ENCODE data around the gene PAN2. TPM values are rescaled to one million over a fixed set of nuclear protein-coding genes. Genes with fewer than 3 reads are reported as not detected.
"Not testable (repeated sequence)": the region's sequence is repeated elsewhere in the genome, so short reads cannot be mapped to it uniquely, and the experiment has no call there.

PAN2 gene
- total RNA-seq, 1 donor from 2014 or later = 101 TPM

DNA sequence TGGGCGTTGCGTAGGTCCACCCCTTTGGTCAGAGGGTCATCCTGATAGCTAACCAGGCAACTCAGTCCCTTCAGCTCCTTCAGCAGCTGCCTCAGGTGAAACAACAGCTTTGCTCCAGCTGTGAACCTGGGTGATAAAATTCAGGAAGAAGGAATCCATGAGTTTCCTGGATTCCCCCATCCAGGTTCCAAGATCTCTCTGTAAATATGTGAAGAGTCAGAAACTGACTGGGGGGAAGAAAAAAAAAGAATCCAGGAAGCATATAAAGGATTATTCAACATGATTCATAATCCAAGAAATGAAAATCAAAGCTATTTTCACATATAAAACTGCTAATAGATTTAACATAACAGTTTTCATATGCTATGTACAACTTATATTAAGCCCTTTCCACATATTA is 17.5 kb upstream of the PAN2 start:
- Mint-ChIP-seq H3K27ac (ENCODE audit: unreplicated experiment) (no peak overlapping the region), H3K9me3 (ENCODE audit: unreplicated experiment) (no peaks in the 10 kb centered on the region), H3K27me3 (ENCODE audit: unreplicated experiment) (no peaks in the 10 kb centered on the region), H3K36me3 (ENCODE audit: unreplicated experiment) (no peaks in the 10 kb centered on the region), H3K4me3 (ENCODE audit: unreplicated experiment) (no peak overlapping the region), H3K4me1 (ENCODE audit: low read depth, unreplicated experiment) (no peaks in the 10 kb centered on the region)
- no peak for DNase-seq
- TF ChIP-seq, protein P1, sequence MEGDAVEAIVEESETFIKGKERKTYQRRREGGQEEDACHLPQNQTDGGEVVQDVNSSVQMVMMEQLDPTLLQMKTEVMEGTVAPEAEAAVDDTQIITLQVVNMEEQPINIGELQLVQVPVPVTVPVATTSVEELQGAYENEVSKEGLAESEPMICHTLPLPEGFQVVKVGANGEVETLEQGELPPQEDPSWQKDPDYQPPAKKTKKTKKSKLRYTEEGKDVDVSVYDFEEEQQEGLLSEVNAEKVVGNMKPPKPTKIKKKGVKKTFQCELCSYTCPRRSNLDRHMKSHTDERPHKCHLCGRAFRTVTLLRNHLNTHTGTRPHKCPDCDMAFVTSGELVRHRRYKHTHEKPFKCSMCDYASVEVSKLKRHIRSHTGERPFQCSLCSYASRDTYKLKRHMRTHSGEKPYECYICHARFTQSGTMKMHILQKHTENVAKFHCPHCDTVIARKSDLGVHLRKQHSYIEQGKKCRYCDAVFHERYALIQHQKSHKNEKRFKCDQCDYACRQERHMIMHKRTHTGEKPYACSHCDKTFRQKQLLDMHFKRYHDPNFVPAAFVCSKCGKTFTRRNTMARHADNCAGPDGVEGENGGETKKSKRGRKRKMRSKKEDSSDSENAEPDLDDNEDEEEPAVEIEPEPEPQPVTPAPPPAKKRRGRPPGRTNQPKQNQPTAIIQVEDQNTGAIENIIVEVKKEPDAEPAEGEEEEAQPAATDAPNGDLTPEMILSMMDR (IDR thresholded peaks at IDR 0.05; ENCODE audit: partially characterized antibody, unreplicated experiment) = no peak

DNA sequence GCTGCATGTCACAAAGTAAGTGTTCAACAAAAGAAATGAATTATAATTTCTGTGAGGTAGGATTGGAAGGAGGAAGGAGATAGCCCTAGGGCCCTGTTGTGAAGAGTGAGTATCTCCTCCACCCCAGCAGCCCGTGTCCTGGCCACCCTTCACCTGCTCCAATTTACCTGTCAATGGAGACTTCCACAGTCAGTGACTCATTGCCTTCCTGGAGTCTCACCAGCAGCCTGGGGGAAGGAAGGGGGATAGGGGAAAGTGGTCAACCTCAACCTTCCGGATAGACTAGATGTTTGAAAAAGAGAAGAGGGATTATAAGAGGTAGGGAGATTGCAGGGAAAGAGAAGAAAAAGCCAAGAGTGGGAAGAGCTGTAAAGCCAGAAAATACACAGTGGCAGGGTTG is 16.9 kb upstream of the PAN2 start:
- no peaks in the 10 kb centered on the region for H3K9me3 Mint-ChIP-seq (ENCODE audit: unreplicated experiment)
- no peak overlapping the region for H3K27ac Mint-ChIP-seq (ENCODE audit: unreplicated experiment)
- DNase-seq = no peak
- TF ChIP-seq, protein P1 (IDR thresholded peaks at IDR 0.05; ENCODE audit: partially characterized antibody, unreplicated experiment) = no peak
- H3K36me3 Mint-ChIP-seq (ENCODE audit: unreplicated experiment) = no peaks in the 10 kb centered on the region
- H3K4me3 Mint-ChIP-seq (ENCODE audit: unreplicated experiment) = no peak overlapping the region
- H3K4me1 Mint-ChIP-seq (ENCODE audit: low read depth, unreplicated experiment) = no peaks in the 10 kb centered on the region
- H3K27me3 Mint-ChIP-seq (ENCODE audit: unreplicated experiment) = no peaks in the 10 kb centered on the region

DNA sequence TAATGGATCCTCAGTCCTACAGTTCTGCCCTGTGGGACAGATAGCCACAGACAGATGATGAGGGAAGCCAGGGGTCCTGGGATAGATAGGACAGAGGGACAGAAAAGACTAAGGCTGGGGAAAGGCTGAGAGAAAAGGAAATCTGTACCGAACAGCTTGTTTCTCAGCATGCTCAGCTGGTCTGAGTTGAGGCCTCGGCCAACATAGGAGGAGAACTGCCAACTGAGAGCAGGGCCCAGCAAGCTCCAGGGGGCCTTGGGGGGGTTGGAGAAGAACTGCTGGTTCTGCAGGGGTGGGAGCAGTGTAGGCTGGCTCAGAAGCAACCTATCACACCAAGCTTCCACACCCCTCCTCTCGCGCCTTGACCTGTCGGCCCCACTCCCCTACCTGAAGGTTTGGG is 15.0 kb upstream of the PAN2 start:
- TF ChIP-seq, protein P1 (IDR thresholded peaks at IDR 0.05; ENCODE audit: partially characterized antibody, unreplicated experiment) = no peak
- Mint-ChIP-seq H3K4me3 (ENCODE audit: unreplicated experiment) (no peak overlapping the region), H3K9me3 (ENCODE audit: unreplicated experiment) (no peaks in the 10 kb centered on the region), H3K4me1 (ENCODE audit: low read depth, unreplicated experiment) (no peaks in the 10 kb centered on the region), H3K36me3 (ENCODE audit: unreplicated experiment) (no peaks in the 10 kb centered on the region), H3K27ac (ENCODE audit: unreplicated experiment) (no peak overlapping the region), H3K27me3 (ENCODE audit: unreplicated experiment) (no peaks in the 10 kb centered on the region)
- DNase-seq = no peak

DNA sequence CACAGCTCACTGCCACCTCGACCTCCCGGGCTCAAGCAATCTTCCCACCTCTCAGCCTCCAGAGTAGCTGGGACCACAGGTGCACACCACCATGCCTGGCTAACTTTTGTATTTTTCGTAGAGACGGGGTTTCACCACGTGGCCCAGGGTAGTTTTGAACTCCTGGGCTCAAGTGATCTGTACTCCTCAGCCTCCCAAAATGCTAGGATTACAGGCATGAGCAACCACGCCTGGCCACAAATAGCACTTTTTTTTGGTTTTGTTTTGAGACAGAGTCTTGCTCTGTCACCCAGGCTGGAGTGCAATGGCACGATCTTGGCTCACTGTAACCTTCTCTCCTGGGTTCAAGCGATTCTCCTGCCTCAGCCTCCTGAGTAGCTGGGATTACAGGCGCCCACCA is 13.5 kb upstream of the PAN2 start:
- not testable (repeated sequence) for H3K4me1 Mint-ChIP-seq (ENCODE audit: low read depth, unreplicated experiment); DNase-seq; H3K27me3 Mint-ChIP-seq (ENCODE audit: unreplicated experiment); H3K36me3 Mint-ChIP-seq (ENCODE audit: unreplicated experiment); H3K9me3 Mint-ChIP-seq (ENCODE audit: unreplicated experiment); H3K4me3 Mint-ChIP-seq (ENCODE audit: unreplicated experiment)
- peak overlapping the region; percentile 33 for H3K27ac Mint-ChIP-seq (ENCODE audit: unreplicated experiment)

DNA sequence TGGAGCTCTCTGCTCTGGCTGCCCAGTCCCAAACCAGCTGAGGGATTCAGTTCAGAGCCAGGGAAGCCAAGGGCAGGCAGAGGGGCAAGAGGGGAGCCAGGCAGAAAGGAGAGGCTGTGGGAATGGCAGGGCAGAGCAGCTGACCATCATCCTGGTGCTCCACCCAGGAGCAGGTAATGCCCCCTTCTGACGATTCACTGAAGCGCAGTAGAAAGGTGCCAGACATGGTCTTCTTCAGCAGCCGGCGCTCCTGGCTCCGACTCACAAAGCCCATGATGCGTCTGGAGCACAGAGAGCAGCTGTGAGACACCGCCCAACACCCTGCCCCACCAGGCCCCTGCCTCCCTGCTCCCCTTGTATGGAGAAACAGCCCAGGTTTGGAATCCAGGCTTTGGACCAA is 12.9 kb upstream of the PAN2 start:
- Mint-ChIP-seq H3K27me3 (ENCODE audit: unreplicated experiment) (no peaks in the 10 kb centered on the region), H3K9me3 (ENCODE audit: unreplicated experiment) (no peaks in the 10 kb centered on the region), H3K36me3 (ENCODE audit: unreplicated experiment) (no peaks in the 10 kb centered on the region), H3K4me3 (ENCODE audit: unreplicated experiment) (no peak overlapping the region), H3K27ac (ENCODE audit: unreplicated experiment) (peak overlapping the region; percentile 33), H3K4me1 (ENCODE audit: low read depth, unreplicated experiment) (no peaks in the 10 kb centered on the region)
- TF ChIP-seq, protein P1 (IDR thresholded peaks at IDR 0.05; ENCODE audit: partially characterized antibody, unreplicated experiment) = no peak
- no peak for DNase-seq

DNA sequence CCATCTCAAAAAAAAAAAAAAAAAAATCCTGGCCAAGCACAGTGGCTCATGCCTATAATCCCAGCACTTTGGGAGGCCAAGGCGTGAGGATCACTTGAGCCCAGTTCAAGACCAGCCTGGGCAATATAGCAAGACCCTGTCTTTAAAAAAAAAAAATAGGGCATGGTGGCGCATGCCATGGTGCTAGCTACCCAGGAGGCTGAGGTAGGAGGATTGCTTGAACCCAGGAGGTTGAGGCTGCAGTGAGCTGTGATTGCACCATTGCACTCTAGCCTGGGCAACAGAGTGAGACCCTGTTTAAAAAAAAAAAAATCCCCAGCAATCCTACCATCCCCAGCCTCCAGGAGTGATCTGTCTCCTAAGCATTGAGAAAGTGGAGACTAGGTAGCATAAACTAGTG is 8.5 kb upstream of the PAN2 start:
- H3K4me3 Mint-ChIP-seq (ENCODE audit: unreplicated experiment); H3K27me3 Mint-ChIP-seq (ENCODE audit: unreplicated experiment); H3K36me3 Mint-ChIP-seq (ENCODE audit: unreplicated experiment); DNase-seq; H3K27ac Mint-ChIP-seq (ENCODE audit: unreplicated experiment); H3K4me1 Mint-ChIP-seq (ENCODE audit: low read depth, unreplicated experiment); H3K9me3 Mint-ChIP-seq (ENCODE audit: unreplicated experiment): not testable (repeated sequence)

All from glutamatergic neuron (in vitro differentiated cells).